Activated CD4-positive, alpha-beta memory T cell treated with anti-CD3 and anti-CD28 coated beads, Interleukin-2, amount 10 ng/mL, durations not matched to agents 7 days and 5 days (primary cell): ENCODE data around the gene SYVN1. TPM values are rescaled to one million over a fixed set of nuclear protein-coding genes. Genes with fewer than 3 reads are reported as not detected.
A peak's percentile ranks its signal among the peaks of the same experiment; 100 is the strongest.

ENCODE experiments used
- CTCF ChIA-PET: fragments of 350-600 bp; sonication (Branson Sonifier 250); formaldehyde crosslinking; loops from one replicate; lab custom pipeline; 2021; ENCODE audit warnings: antibody characterized with exemption, inconsistent platforms; lab: Charles Lee
- POLR2A ChIA-PET: fragments of 350-600 bp; sonication (Branson Sonifier 250); formaldehyde crosslinking; loops from one replicate; lab custom pipeline; 2021; ENCODE audit warnings: antibody characterized with exemption; lab: Charles Lee
- DNase-seq: peaks from one replicate; pipeline ENCODE4 v3.0.0-alpha.2; 2020
- H3K27ac Mint-ChIP-seq: one replicate; pipeline ENCODE4 v1.8.0; 2021; ENCODE audit warnings: mild to moderate bottlenecking, mixed read lengths
- H3K27me3 Mint-ChIP-seq: one replicate; pipeline ENCODE4 v1.8.0; 2021; ENCODE audit warnings: mixed read lengths
- H3K36me3 Mint-ChIP-seq: one replicate; pipeline ENCODE4 v1.8.0; 2021; ENCODE audit warnings: low read depth, mixed read lengths
- H3K4me1 Mint-ChIP-seq: one replicate; pipeline ENCODE4 v1.8.0; 2021; ENCODE audit warnings: mixed read lengths
- H3K4me3 Mint-ChIP-seq: one replicate; pipeline ENCODE4 v1.8.0; 2021; ENCODE audit warnings: mild to moderate bottlenecking, mixed read lengths
- H3K9me3 Mint-ChIP-seq: one replicate; pipeline ENCODE4 v1.8.0; 2021; ENCODE audit warnings: mixed read lengths
- total RNA-seq, 2 experiments: library from RNA; stranded (reverse); gene quantifications; one replicate each; pipeline ENCODE4 v1.2.3, GENCODE V29; 2021

The SYVN1 gene
- total RNA-seq, 2 experiments from 2014 or later = 39.4 to 42.2 TPM

GRCh38 chr11:65131417-65131776 lies 2.9 kb downstream of the SYVN1 start:
- ChIA-PET CTCF (interaction anchor here (1.1 to 1.2 kb wide), 2 partner anchors 20 to 118 kb away, joined by 3 to 4 read pairs; partner anchors contain the start of gene TM7SF2), POLR2A (interaction anchor here (1.4 to 7.2 kb wide), 2 partner anchors 8 to 14 kb away, joined by 5 to 157 read pairs; partner anchors contain the start of genes FAU, MRPL49 and ZNHIT2)
- no peak overlapping the region for H3K27ac Mint-ChIP-seq
- DNase-seq = no peak
- H3K4me3 Mint-ChIP-seq = no peak overlapping the region
- no peaks in the 10 kb centered on the region for H3K9me3 Mint-ChIP-seq
- peaks cover 29% of the 10 kb centered on the region for H3K4me1 Mint-ChIP-seq
- H3K36me3 Mint-ChIP-seq = peaks cover 52% of the 10 kb centered on the region
- no peaks in the 10 kb centered on the region for H3K27me3 Mint-ChIP-seq

DNA sequence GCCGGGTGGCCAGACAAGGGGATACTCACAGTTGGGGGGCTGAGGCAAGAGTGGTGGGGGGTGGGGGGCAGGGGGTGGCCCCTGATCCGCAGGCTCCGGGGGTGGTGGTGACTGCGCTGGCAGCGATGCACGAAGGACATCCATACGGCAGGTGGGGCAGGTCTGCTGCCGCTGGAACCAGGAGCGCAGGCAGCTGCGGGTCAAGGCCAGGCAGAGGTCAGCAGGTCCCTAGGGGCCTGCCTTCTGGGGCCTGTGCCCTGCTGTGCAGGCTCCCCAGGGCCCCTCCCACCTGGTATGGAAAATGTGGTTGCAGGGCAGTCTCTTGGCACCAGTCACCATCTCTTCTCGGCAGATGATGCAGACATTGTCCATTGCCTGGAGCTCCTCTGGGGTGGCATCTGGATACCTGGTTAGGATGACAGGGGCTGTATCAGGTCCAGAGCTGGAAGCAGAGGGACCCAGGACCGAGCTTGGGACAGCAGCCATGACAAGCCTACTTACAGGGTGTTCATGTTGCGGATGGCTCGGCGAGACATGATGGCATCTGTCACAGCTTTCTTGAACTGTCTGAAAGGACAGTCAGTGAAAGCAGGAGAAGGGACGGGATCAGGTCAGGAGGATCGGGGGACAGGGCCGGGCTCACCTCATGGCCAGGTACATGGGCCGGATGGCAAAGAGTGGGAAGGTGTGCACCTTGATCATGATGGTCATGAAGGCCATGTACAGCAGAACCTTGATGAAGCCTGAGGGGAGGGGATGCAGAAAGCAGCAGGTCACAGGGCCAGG lies 3.5 kb downstream of the SYVN1 start:
- Mint-ChIP-seq H3K36me3 (peaks cover 57% of the 10 kb centered on the region), H3K27me3 (no peaks in the 10 kb centered on the region), H3K9me3 (no peaks in the 10 kb centered on the region), H3K4me3 (no peak overlapping the region), H3K4me1 (peaks cover 24% of the 10 kb centered on the region), H3K27ac (no peak overlapping the region)
- POLR2A ChIA-PET = interaction anchor here (7.2 kb wide), 1 partner anchor 7 kb away, joined by 157 read pairs; the partner anchor contains the start of genes FAU and MRPL49
- CTCF ChIA-PET = interaction anchor here (1.1 to 1.6 kb wide), 3 partner anchors 18 to 119 kb away, joined by 3 to 5 read pairs (median 4); partner anchors contain the start of gene TM7SF2
- no peak for DNase-seq

- H3K4me1 Mint-ChIP-seq = peaks cover 18% of the 10 kb centered on the region
- ChIA-PET CTCF (interaction anchor here (1.6 kb wide), 1 partner anchor 17 kb away, joined by 5 read pairs; no protein-coding TSS in a partner anchor), POLR2A (interaction anchor here (0.7 to 7.2 kb wide), 2 partner anchors 6 to 858 kb away, joined by 3 to 157 read pairs; partner anchors contain the start of genes FAU and MRPL49)
- no peaks in the 10 kb centered on the region for H3K9me3 Mint-ChIP-seq
- peaks cover 66% of the 10 kb centered on the region for H3K36me3 Mint-ChIP-seq
- no peak overlapping the region for H3K27ac Mint-ChIP-seq
- no peaks in the 10 kb centered on the region for H3K27me3 Mint-ChIP-seq
- DNase-seq = no peak
- H3K4me3 Mint-ChIP-seq = no peak overlapping the region
Measured at GRCh38 chr11:65129649-65130441, 4.5 kb downstream of the SYVN1 start.

DNA sequence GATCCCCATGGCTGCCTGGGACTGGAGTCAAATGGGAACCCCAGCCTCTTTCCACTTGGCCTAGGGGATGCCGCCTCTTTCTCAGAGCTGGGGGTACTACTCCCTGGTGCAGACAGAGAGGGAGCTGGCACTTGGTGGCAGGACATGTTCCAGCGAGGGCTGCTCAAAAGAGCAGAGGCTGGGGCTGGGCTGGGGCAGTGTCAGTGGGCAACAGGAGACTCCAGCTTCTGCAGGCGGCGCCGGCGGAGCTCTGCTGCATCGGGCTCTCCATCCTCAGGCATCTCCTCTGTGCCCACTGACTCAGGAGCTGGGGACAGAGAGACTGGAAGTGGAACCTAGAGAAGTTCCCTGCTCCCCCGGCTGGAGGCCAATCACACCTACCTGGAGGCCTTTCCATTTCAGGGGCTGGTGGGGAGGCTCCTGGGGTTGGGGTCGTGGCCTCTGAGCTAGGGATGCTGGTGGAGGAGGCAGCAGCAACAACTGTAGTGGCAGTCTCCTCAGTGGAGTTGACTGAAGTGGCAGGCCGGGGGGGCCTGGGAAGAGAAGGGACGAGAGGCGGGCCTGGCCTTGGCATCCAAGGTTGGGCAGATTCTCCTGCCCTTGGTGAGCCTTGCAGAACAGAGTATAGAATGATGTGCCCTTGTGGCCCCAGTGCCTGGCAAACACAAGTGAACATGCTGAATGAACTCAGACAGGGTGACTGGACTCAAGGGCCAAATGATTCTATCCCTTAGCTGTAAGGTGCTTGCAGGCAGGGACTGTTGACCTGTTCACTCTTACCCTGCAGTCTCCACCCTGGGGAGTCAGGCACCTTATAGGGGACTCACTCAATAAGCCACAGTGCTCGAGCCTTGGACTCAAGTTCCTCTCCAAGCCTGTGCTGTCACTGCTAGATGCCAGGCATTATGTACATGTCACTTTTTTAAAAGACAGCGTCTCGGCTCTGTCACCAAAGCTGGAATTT lies 5.9 kb downstream of the SYVN1 start:
- CTCF ChIA-PET = interaction anchor here (1.2 kb wide), 1 partner anchor 11 kb away, joined by 4 read pairs; the partner anchor contains the start of gene ZNHIT2
- H3K27me3 Mint-ChIP-seq = no peaks in the 10 kb centered on the region
- no peak for DNase-seq
- no peak overlapping the region for H3K4me3 Mint-ChIP-seq
- no peaks in the 10 kb centered on the region for H3K9me3 Mint-ChIP-seq
- POLR2A ChIA-PET = interaction anchor here (1.9 kb wide), 1 partner anchor 11 kb away, joined by 10 read pairs; the partner anchor contains the start of gene ZNHIT2
- H3K4me1 Mint-ChIP-seq = peaks cover 27% of the 10 kb centered on the region
- peaks cover 68% of the 10 kb centered on the region for H3K36me3 Mint-ChIP-seq
- no peak overlapping the region for H3K27ac Mint-ChIP-seq

- Mint-ChIP-seq H3K27me3 (no peaks in the 10 kb centered on the region), H3K4me3 (no peak overlapping the region), H3K9me3 (no peaks in the 10 kb centered on the region), H3K36me3 (peaks cover 65% of the 10 kb centered on the region), H3K27ac (no peak overlapping the region), H3K4me1 (peaks cover 25% of the 10 kb centered on the region)
- no peak for DNase-seq
- ChIA-PET CTCF (interaction anchor here (1.2 kb wide), 1 partner anchor 10 kb away, joined by 4 read pairs; the partner anchor contains the start of gene ZNHIT2), POLR2A (interaction anchor here (1.9 to 8.3 kb wide), 2 partner anchors 6 to 10 kb away, joined by 10 to 157 read pairs; partner anchors contain the start of genes SYVN1 and ZNHIT2)
Measured at GRCh38 chr11:65127473-65128181, 6.7 kb downstream of the SYVN1 start.

DNA sequence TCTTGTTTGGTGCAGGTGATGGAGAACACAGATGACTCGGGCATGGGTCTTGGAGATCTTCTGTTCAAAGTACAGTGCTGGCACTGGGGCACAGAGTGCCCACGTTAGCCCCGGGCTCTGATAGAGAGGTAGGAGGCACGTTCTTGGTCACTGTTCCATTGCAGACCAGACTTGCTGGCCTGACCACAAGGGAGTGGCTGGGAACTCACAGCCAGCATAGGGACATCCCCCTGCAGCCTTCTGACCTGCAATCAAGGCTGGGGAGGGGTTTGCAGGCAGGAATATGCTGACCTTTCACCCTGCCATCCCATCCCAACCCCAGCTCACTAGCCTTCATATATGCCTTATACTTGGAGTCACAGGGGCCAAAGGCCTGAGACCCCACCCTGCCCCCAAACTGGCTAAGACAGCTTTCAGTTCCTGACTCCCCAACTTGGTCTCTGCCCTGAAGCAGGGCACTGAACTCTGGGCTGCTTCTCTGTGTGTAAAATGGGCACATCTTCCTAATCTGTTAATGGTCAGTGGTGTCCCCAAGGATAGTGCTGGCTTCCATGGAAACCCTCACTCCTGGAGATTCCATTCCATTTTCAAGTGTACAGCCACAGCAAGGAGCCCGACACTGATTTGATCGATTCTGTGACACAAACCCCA lies 7.6 kb downstream of the SYVN1 start:
- Mint-ChIP-seq H3K4me3 (no peak overlapping the region), H3K27me3 (no peaks in the 10 kb centered on the region), H3K36me3 (peaks cover 64% of the 10 kb centered on the region), H3K4me1 (peaks cover 25% of the 10 kb centered on the region), H3K9me3 (no peaks in the 10 kb centered on the region), H3K27ac (no peak overlapping the region)
- ChIA-PET CTCF (no interaction called here), POLR2A (interaction anchor here (0.9 to 8.3 kb wide), 2 partner anchors 7 to 9 kb away, joined by 3 to 157 read pairs; partner anchors contain the start of genes SYVN1 and ZNHIT2)
- no peak for DNase-seq

DNA sequence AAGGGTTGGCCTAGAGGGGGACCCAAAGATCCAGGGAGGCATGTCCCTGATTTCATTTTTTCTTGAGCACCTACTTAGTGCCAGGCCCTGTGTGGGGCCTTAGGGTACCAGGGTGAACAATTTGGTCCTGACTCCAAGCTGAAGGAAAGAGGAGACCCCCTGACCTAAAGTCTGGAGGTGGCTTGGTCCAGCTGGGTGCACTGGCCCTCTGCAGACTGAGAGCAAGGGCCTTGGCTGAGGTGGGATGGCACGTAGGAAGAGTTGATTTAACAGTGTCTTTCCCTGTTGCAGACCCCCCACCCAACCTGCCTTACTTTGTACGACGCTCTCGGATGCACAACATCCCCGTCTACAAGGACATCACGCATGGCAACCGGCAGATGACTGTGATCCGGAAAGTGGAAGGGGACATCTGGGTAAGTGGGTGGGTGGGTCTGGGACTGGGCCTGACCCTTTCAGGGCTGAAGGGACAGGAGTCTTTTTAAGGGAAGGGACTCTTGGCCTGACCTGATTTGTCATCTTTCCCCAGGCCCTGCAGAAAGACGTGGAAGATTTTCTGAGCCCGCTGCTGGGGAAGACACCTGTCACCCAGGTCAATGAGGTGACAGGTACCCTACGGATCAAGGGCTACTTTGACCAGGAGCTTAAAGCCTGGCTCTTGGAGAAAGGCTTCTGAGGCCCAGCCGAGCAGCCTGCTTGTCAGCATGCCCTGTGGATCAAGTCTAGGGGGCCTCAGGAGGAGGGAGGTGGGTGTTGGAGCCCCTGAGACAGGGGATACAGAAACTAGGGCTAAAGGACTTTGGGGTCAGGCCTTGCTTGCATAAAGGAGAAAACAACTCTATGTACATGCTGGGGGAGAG lies 8.9 kb downstream of the SYVN1 start:
- CTCF ChIA-PET = interaction anchor here (1.0 to 1.5 kb wide), 2 partner anchors 9 to 13 kb away, joined by 3 to 7 read pairs; partner anchors contain the start of gene SYVN1
- DNase-seq = no peak
- Mint-ChIP-seq H3K36me3 (peaks cover 68% of the 10 kb centered on the region), H3K9me3 (no peaks in the 10 kb centered on the region), H3K4me3 (no peak overlapping the region), H3K27ac (no peak overlapping the region), H3K27me3 (no peaks in the 10 kb centered on the region), H3K4me1 (peaks cover 37% of the 10 kb centered on the region)
- POLR2A ChIA-PET = interaction anchor here (0.9 to 8.3 kb wide), 2 partner anchors 8 kb away, joined by 3 to 157 read pairs; partner anchors contain the start of genes SYVN1 and ZNHIT2

- no peak for DNase-seq
- peaks cover 69% of the 10 kb centered on the region for H3K36me3 Mint-ChIP-seq
- no peak overlapping the region for H3K27ac Mint-ChIP-seq
- ChIA-PET POLR2A (interaction anchor here (8.3 kb wide), 1 partner anchor 9 kb away, joined by 157 read pairs; the partner anchor contains the start of gene SYVN1), CTCF (interaction anchor here (1.0 to 1.5 kb wide), 2 partner anchors 10 to 12 kb away, joined by 3 to 7 read pairs; partner anchors contain the start of gene SYVN1)
- no peaks in the 10 kb centered on the region for H3K9me3 Mint-ChIP-seq
- peaks cover 43% of the 10 kb centered on the region for H3K4me1 Mint-ChIP-seq
- H3K27me3 Mint-ChIP-seq = no peaks in the 10 kb centered on the region
- peak overlapping the region; percentile 38 for H3K4me3 Mint-ChIP-seq
Measured at GRCh38 chr11:65124480-65125196, 9.7 kb downstream of the SYVN1 start.

- Mint-ChIP-seq H3K27ac (peak within 1 kb of the TSS; percentile 98), H3K36me3 (peaks cover 75% of the 10 kb centered on the region), H3K4me3 (peak within 1 kb of the TSS; percentile 100), H3K9me3 (no peaks in the 10 kb centered on the region), H3K4me1 (peaks cover 59% of the 10 kb centered on the region), H3K27me3 (no peaks in the 10 kb centered on the region)
- peak; percentile 99 for DNase-seq
- CTCF ChIA-PET = interaction anchor here (0.9 to 3.2 kb wide), 12 partner anchors 10 to 433 kb away, joined by 3 to 36 read pairs (median 4); partner anchors contain the start of genes ARL2, CDC42EP2, CDCA5 and POLA2
- POLR2A ChIA-PET = interaction anchor here (0.8 to 8.3 kb wide), 28 partner anchors 8 to 737 kb away, joined by 3 to 157 read pairs (median 4); partner anchors contain the start of genes ARL2, CAPN1, CDCA5 and DPF2
Measured at GRCh38 chr11:65121865-65122696, 12.2 kb downstream of the SYVN1 start, which contains the start of the genes FAU and MRPL49. TSS of gene FAU (minus strand) at chr11:65122134. CDS start at chr11:65121813, 321 bp downstream. TSS of gene MRPL49 (plus strand) at chr11:65122321. CDS start at chr11:65122347, 26 bp downstream.
